ENCODE measurements around the gene UBE3C.
"Not testable (repeated sequence)": the region's sequence is repeated elsewhere in the genome, so short reads cannot be mapped to it uniquely, and the experiment has no call there.

The UBE3C gene

DNA sequence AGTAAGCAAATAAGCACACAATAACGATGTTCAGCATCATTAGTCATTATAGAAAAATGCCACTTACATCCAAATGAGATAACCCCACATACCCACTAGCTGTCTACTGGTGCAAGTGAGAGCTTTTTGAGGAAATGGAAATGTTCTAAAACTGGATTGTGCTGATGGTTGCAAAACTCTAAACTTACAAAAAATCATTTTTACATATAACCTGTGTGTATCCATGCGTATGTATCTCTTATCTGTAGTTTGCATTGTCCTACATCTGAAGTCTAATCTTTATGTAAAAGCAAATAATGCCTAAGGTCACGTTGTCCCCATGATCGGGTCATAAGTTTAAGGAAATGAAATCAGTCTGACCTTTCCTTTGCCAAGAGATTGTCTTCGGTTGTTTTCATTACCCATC is 116.5 kb downstream of the UBE3C start:
- no peak for DNase-seq
- intact Hi-C loops (cut with DNase I) = no loop called here

DNA sequence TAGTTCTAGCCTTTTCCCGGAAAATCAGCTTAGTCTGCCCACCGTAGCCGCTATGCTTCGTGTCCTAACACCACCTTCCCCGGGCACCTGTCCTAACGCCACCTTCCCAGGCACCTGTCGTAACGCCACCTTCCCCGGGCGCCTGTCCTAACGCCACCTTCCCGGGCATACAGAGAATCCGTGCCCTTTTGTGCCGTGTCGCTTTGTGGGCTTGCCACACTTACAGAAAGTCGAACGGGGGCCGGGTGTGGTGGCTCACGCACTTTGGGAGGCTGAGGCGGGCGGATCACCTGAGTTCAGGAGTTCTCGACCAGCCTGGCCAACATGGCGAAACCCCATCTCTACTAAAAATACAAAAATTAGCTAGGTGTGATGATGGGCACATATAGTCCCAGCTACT is 124.4 kb downstream of the UBE3C start:
- intact Hi-C loops (cut with DNase I) = no loop called here
- DNase-seq = peak in 2 of 42 donors; percentile 7 to 27

DNA sequence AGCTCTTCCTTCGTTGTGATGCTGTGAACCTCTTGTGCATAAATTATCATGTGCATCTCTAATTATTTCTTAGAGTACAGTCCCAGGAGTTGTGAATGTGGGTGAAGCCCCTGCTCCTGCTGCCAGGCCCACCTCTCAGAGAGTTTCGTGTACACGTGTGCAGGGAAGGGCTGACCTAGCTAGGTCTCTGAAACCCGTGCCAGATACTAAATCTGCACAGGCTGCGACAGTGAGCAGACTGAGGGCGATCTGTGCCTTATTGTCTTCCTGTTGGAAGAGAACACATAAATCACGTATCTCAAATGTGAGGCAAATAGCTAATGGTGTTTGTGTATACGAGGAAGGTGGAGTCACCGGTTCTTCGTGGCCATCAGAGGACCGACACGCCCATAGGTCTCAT is 126.3 kb downstream of the UBE3C start:
- DNase-seq = peak in 3 of 42 donors; percentile 1

DNA sequence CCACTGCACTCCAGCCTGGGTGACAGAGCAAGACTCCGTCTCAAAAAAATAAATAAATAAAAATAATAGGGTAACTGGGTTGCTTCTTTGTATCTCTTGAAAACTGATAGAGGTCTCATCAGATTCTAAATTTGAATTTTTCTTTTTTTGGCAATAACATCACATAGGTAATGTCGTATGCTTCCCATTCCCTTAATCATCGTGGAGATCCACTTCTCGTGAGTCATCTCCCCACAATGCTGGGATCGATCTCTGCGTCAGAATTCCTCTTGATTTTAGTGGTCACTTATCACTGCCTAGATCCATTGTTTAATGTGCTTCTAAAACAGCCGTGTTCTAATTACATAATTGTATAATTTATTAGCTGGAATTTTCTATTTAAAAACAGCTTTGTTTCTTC is 127.5 kb downstream of the UBE3C start:
- DNase-seq = peak in 2 of 42 donors; percentile 15 to 20

More for the DNA sequence above, 126.3 kb downstream of the UBE3C start:
- intact Hi-C loops (cut with DNase I) = no loop called here

DNA sequence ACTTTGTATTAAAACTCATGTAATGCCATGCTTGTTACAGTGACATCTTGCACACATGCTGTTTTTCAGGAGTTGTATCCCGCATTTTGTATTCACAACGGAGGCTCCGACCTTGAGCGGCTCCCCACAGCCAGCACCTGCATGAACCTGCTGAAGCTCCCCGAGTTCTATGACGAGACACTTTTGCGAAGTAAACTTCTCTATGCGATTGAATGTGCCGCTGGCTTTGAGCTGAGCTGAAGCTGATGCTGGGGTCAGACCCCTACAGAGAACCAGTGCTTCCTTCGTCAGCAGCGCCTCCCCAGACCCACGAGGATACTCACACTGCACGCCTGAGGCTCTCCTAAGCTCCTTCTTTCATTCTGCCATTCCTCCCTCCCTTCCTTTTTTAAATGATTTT is 128.8 kb downstream of the UBE3C start:
- intact Hi-C loops (cut with DNase I) = no loop called here
- peak in 2 of 42 donors; percentile 7 to 20 for DNase-seq

More for the DNA sequence above, 127.5 kb downstream of the UBE3C start:
- intact Hi-C loops (cut with DNase I) = no loop called here

DNA sequence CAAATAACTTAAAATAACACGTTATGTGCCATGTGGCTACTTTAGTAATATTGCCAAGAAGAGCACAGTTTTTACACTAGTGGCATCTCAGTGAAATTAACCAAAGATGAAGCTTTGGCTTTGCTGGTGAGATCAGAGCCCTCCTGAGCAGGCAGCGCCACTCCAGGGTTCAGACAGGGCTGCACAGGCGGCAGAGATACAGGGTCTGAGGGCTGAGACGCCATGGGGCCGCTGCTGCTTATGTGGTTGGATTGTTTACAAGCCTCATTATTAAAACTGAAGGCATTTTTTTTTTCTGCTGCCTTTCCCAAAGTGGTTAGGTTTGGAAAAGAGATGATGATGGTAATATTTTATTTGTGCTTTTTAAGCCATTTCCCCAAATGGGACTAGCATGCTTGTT is 129.2 kb downstream of the UBE3C start:
- intact Hi-C loops (cut with DNase I) = no loop called here
- DNase-seq = peak in 1 of 42 donors; percentile 5

DNA sequence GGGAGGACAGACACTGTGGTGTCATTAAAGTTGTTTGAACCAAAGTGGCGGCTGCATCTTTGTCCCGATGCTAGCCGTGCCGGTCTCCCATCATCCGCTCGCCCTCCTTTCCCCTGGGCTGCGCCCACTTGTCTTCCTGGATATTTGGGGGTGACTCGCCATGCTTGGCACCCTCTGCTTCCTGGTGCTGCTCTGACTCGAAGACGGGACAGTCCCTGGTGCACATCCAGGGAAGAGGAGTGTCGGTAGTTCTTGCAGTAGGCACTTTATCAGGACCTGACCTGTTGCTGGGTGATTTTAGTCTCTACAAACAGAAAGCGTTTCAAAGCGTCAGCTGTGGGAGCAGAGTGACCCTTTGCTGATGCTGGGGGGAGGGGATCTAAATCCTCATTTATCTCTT is 129.8 kb downstream of the UBE3C start:
- peak in 3 of 42 donors; percentile 6 to 20 (median 7) for DNase-seq
- intact Hi-C loops (cut with DNase I) = no loop called here

DNA sequence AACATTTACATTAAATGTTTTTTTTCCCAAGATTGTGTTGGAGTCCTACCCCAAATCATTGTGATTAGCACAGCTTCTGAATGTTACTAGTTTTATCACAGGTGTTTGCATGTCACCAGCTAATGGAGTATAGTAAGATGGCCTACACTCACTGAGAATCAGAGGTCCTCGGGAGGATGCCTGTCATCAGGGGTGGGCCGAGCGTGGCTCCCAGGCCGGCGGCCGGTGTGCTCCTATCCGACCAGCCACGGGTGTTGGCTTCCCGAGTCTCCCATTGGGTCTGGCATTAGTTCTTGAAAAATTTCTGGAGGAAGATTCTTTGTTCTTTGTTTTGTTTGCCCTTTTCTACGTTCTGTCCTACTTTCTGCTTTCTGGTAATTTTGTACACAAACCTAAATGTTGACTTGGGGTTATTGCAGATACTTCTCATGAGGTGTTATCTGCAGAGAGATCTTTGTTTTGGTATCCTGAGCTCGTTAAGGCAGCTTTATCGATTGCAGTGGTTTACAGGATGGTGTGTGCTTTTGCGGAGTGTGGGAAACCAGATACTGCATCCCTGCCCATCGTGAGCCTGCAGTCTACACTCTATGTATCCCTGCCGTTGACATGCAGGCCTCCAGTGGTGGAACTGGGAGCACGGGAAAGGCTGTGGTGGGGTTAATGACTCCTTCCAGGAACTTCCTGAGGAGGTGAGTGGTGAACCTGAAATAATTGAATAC is 130.8 kb downstream of the UBE3C start:
- no peak for DNase-seq
- intact Hi-C loops (cut with DNase I) = no loop called here

DNA sequence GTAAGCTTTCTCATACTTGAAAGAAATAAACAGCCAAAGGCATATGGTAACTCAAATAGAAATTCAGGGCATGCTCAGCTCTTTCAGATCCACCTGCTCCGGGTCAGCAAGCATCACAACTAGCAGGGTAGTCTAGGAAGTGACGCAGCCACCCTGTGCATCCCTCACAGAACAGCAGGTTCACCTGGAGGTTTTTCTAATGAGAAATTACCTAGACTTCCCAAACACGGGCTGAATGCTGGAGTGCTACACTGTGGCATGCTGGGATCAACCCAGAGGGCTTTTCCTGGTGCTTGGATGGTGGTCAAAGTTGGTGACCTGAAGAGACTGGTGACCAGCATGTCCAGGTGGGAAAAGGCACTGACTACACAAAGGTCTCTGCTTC is 131.3 kb downstream of the UBE3C start:
- DNase-seq = no peak
- intact Hi-C loops (cut with DNase I) = no loop called here

DNA sequence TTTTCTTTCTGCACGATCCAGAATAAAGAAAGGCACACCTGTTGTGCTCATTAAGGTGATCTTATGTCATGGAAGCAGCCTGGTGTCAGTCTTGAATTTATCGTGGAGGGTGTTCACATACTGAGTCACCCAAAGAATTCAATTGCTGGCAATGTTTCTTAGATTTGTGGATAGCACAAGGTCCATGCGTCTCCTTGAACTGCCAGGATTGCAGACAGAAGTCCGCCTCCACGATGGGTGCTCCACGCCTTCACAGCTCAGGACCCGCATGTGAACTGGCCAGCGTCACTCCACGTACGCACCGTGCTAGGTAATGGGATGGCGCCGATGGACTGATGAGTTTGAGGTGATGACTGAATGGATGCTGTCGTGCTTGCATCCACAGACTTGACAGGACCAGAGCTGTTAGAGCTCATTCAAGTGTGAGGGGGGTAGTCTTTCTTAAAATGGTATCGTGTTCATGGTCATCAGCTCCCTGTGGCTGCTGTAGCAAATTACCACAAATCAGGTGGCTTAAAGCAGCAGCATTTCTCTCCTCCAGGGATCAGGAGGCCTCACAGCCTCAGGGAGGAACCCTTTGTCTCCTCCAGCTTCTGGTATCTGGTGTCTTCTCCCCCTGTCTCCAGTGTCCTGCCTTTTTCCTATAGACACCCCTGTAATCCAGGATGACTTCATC is 132.7 kb downstream of the UBE3C start:
- intact Hi-C loops (cut with DNase I) = no loop called here

DNA sequence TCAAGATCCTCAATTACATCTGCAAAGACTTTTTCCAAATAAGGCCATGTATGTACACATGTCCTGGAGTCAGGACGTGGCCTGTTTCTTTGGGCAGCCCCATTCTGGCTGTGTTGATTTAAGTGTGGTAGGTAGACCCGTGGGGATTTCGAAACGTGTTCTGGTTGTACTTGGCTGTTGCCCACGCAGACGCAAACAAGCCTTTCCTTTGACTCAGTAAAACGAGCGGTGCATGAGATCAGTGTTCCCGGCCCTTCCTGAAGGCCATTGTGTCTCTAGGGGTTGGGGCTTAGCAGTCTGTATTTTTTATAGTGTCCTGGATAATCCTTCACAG is 133.2 kb downstream of the UBE3C start:
- intact Hi-C loops (cut with DNase I) = no loop called here
- peak in 14 of 42 donors; percentile 20 to 69 (median 42) for DNase-seq

More for the DNA sequence above, 132.7 kb downstream of the UBE3C start:
- peak in 1 of 42 donors; percentile 22 for DNase-seq

DNA sequence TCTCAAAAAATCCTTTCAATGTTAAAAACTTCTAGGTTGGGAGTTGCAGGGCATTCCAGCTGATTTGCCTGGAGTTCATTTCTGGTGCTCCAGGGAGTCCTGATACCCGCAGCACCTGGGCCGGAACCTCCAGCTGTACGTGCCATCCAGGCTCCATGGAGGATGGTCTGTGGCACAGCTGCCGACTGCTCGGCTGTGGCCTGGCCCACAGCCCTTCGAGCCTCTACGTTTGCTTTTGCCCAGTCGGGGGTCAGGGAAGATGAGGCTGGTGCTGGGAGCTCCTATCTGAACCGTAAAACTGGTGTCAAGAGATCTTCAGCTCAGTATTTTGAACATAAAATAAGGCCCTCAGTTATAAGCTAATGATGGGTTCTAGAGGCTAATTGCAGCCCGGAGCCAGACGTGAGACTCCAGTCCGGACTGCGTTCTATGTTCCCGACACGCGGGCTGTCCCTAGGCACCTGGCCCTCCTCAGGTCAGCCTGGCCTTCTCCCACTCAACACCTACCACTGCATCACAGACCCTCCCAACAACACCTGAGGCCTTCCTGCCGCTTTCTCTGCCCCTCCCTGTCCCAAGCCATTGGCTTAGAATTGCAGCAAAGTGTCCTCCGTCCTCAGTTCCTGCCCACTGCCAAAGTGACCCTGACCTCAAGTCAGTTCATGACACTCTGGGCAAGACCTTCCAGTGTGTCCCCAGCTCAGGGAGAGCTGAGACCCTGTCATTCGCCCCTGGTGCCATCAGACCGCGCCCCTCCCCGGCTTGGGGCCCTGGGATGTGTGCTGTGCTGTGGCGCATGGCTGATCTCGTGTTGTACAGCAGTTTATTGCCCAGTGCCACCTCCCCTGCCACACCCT is 133.9 kb downstream of the UBE3C start:
- DNase-seq = peak in 1 of 42 donors; percentile 27
- intact Hi-C loops (cut with DNase I) = no loop called here

DNA sequence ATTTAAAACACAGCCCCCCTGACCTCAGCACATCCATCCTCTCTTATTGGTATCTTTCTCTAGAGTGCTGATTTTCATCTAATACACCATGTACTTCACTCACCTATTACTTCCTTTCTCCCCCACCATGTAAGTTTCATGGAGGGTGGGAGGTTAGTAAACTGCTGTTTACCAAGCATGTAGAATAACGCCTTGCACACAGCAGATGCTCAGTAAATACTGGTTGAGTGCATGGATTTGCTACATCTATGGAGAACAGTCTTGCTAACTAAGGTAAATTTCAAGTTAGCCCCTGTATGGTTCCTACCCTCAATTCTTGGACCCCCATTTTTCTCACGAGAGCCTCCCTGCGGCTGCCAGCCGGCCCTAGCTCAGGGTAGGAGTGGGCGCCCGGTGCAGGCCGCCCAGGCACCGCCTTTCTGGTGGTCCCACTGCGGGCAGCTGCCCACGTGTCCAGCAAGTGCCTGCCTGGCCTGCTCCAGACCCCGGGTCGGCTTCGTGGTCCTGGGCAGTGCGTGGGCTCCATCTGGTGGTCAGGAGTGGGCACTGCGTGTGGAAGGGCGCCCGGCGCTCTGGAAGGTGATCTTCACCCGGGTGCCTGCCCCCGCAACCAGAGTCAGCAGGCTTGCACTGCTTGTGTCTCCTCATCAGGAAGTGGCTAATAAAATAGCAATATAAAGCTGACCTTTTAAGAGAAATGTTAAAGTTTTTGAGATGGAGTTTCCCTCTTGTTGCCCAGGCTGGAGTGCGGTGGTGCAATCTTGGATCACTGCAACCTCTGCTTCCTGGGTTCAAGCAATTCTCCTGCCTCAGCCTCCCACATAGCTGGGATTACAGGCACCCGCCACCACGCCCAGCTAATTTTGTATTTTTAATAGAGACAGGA is 134.7 kb downstream of the UBE3C start:
- peak; percentile 46 to 85 (median 66) for DNase-seq
- intact Hi-C loops (cut with DNase I) = no loop called here

DNA sequence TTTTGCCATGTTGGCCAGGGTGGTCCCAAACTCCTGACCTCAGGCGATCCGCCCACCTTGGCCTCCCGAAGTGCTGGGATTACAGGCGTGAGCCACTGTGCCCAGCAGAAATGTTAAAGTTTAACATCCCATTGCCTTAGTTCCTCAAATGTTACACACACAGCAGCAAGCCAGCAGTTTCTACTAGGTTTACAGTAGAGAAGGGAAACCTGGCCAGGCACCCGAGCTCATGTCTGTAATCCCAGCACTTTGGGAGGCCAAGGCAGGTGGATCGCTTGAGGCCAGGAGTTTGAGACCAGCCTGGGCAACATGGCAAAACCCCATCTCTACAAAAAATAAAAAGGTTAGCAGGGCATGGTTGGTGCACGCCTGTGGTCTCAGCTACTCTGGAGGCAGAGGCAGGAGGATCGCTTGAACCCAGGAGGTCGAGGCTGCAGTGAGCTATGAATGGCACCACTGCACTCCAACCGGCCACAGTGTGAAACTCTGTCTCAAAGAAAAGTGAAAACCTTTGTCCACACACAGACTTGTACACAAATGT is 135.4 kb downstream of the UBE3C start:
- intact Hi-C loops (cut with DNase I) = not testable (repeated sequence)
- peak in 1 of 42 donors; percentile 23 for DNase-seq

DNA sequence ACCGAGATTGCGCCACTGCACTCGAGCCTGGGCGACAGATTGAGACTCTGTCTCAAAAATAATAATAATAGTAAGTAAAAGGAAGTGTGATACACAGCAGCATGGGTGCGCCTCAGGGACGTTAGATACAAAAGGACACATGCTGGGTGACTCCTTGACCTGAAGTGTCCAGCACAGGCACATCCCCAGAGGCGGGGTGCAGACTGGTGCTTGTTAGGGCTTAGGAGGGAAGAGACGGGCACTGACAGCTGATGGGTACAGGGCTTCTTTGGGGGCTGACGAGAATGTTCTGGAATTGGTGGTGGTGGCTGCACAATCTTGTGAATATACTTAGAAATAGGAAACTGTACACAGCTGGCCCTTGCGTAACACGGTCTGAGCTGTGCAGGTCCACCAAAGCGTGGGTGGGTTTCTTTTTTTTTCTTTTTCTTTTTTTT is 136.3 kb downstream of the UBE3C start:
- DNase-seq = no peak
- intact Hi-C loops (cut with DNase I) = no loop called here

DNA sequence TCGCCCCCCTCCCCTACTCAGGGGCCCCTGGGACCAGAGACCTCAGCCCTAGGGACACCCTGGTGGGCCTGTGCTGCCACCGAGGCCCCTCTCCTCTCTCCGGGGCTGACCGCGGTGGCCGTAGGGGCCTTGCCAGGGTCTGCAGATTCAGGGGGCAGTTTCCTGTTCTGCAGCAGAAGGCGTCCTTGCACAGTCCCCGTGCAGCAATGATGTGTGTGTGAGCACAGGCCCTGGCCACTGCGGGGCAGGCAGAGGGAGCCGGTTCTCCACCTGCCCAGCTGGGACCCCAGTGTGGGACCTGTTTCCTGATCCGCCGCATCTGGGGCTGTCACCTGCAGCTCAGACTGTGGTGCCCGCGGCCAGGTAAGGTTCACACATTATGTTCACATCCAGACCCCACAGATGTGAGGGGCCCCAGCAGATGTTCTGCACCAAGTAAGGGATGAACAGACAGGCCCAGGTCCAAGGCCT is 137.4 kb downstream of the UBE3C start:
- no peak for DNase-seq
- intact Hi-C loops (cut with DNase I) = no loop called here

DNA sequence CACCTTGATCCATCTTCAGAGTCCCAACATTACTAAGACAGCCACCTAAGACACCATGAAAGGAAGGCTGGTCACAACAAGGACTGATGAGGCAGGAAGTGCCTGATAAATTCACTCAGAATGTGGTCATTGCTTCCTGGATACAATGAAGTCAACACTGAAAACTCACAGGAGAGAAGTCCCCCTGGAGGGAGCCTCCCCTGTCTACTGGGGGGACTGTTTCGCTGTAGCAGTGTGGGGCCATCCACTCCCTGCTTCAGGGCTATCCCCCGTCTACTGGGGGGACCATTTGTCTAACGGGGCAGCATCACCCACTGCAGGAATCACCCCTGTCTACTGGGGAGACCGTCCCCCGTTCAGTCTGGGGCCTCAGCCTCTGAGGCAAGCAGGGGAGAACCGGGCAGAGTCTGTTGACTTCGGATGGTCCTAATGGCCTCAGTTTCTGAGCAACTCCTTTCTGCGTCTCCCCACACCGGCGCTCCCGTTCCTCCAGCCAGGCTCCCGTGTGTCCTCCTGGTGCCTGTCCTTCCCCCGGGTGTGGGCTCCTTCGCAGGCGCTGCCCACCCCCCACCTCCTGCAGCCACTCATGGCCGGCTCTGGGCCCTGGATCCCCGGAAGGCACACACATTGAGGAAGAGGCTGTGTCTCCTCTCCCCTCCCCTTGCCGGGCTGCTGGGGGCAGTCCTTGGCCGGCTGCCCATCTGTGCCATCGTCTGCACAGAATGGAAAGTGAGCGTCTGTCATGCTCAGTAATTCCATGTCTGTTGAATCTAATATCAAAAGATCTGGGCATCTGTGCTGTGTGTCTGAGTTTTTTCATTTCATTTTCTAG is 138.2 kb downstream of the UBE3C start:
- intact Hi-C loops (cut with DNase I) = no loop called here
- DNase-seq = peak in 11 of 42 donors; percentile 20 to 64 (median 38)
